ENCODE data around the gene GZMA.
A peak's percentile ranks its signal among the peaks of the same experiment; 100 is the strongest.
"Not testable (repeated sequence)": the region's sequence is repeated elsewhere in the genome, so short reads cannot be mapped to it uniquely, and the experiment has no call there.

GZMA gene

GRCh38 chr5:55096861-55097260 is 5.6 kb upstream of the GZMA start:
- H3K4me1 Mint-ChIP-seq, result peaks cover under 1 to 4% of the 10 kb centered on the region in 2 donors
- H3K27me3 Mint-ChIP-seq, result no peaks in the 10 kb centered on the region
- no peak overlapping the region for H3K4me3 Mint-ChIP-seq
- H3K27ac Mint-ChIP-seq, result no peak overlapping the region
- DNase-seq (no peak), ATAC-seq (replicated peaks) (no peak)
- H3K9me3 Mint-ChIP-seq, result peaks cover 0 to 8% of the 10 kb centered on the region in 2 donors
- H3K36me3 Mint-ChIP-seq, result no peaks in the 10 kb centered on the region

DNA sequence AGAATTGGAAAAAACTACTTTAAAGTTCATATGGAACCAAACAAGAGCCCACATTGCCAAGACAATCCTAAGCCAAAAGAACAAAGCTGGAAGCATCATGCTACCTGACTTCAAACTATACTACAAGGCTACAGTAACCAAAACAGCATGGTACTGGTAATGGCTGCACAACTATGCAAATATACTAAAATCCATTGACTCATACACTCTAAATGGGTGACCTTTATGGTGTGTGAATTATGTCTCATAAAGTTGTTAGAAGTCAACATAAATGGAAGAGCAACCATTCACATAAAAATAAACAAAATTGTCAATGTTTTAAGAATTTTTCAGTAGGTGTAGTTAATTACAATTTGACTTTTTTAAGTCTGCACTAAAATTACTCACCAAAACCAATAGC is 1.3 kb upstream of the GZMA start:
- H3K36me3 Mint-ChIP-seq, DNase-seq, H3K4me3 Mint-ChIP-seq, H3K9me3 Mint-ChIP-seq, H3K27ac Mint-ChIP-seq: not testable (repeated sequence)
- peaks cover 8 to 10% of the 10 kb centered on the region in 2 donors for H3K4me1 Mint-ChIP-seq
- ATAC-seq (replicated peaks), result peak in 1 of 2 donors; percentile 53
- peaks cover 0 to 12% of the 10 kb centered on the region in 2 donors for H3K27me3 Mint-ChIP-seq

- Mint-ChIP-seq H3K4me3 (no peak overlapping the region), H3K36me3 (no peaks in the 10 kb centered on the region), H3K4me1 (peaks cover 4 to 10% of the 10 kb centered on the region in 2 donors), H3K27me3 (peaks cover 0 to 12% of the 10 kb centered on the region in 2 donors), H3K27ac (no peak overlapping the region), H3K9me3 (peaks cover 0 to 8% of the 10 kb centered on the region in 2 donors)
- DNase-seq (no peak), ATAC-seq (replicated peaks) (peak; percentile 52 to 70)
These were observed 730 bp upstream of the GZMA start for GRCh38 chr5:55101556-55102276.

DNA sequence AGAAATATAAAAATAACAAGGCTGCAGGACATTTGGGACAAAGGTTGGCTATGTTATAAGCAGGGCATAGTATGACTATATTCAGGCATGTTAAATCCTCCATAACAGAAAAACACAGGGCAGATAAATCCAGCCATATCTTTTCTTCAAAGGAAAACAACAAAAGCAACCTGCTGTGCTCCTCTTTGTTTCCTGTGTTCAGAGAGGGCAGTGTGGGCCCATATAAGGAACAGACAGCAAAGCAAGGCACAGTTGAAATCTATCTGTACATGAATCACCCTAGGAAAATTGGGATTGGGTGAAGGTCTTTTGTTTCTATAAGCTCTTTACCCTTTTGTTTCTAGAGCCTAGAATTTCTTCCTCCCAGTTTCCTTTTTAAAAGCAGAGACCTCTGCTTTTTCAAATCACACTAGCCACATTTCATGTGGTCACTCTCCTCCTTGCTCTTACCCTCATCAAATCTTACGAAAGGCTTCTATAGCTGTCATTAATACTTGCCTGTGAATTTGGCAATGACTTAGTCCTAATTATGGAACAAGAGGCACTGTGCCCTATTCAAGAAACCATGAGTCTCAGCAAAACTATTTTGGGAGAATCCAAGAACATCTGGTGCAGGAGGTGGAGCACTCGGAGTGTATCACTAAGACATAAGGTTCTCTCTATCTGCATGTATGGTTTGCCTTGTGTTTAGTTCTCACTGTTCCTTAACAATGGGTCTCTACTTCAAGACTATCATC is 1.8 kb downstream of the GZMA start:
- no peak for DNase-seq
- Mint-ChIP-seq H3K36me3 (no peaks in the 10 kb centered on the region), H3K4me3 (no peak overlapping the region), H3K27ac (no peak overlapping the region), H3K9me3 (peaks cover 0 to 8% of the 10 kb centered on the region in 2 donors), H3K27me3 (peaks cover 0 to 12% of the 10 kb centered on the region in 2 donors), H3K4me1 (peaks cover 4 to 10% of the 10 kb centered on the region in 2 donors)
- ATAC-seq (replicated peaks), result no peak

- peaks cover 0 to 5% of the 10 kb centered on the region in 2 donors for H3K9me3 Mint-ChIP-seq
- ATAC-seq (replicated peaks) (no peak), DNase-seq (no peak)
- H3K27me3 Mint-ChIP-seq, result peaks cover 0 to 12% of the 10 kb centered on the region in 2 donors
- H3K4me1 Mint-ChIP-seq, result peaks cover 4 to 10% of the 10 kb centered on the region in 2 donors
- H3K4me3 Mint-ChIP-seq, result no peak overlapping the region
- H3K27ac Mint-ChIP-seq, result no peak overlapping the region
- H3K36me3 Mint-ChIP-seq, result no peaks in the 10 kb centered on the region
These were observed 2.7 kb downstream of the GZMA start for GRCh38 chr5:55104946-55105701.

GRCh38 chr5:55105976-55106375 is 3.5 kb downstream of the GZMA start:
- not testable (repeated sequence) for DNase-seq; H3K9me3 Mint-ChIP-seq; H3K4me3 Mint-ChIP-seq; H3K36me3 Mint-ChIP-seq; ATAC-seq (replicated peaks); H3K27ac Mint-ChIP-seq
- peaks cover 4 to 10% of the 10 kb centered on the region in 2 donors for H3K4me1 Mint-ChIP-seq
- H3K27me3 Mint-ChIP-seq, result peaks cover 0 to 12% of the 10 kb centered on the region in 2 donors

DNA sequence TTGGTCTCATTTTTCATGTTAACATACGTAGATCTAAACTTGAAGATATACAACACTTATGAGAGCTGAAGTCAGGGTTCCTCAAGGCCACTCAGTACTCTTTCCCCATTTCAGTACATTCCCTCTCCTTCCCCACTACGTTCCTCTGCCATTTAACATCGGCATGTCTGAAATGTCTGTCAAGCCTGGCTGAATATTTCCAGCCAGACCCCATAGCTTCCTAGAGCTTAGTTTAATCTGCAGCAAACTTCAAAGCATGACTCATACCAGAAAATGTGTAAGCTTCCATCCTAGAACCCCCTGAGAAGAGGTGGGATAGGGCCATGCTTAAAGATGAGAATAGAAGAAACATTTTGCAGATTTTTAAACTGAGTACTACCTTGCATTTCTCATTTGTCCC is 6.2 kb downstream of the GZMA start:
- peaks cover 0 to 14% of the 10 kb centered on the region in 2 donors for H3K27me3 Mint-ChIP-seq
- H3K4me3 Mint-ChIP-seq, result no peak overlapping the region
- DNase-seq (no peak), ATAC-seq (replicated peaks) (no peak)
- H3K27ac Mint-ChIP-seq, result no peak overlapping the region
- no peaks in the 10 kb centered on the region for H3K4me1 Mint-ChIP-seq
- H3K36me3 Mint-ChIP-seq, result no peaks in the 10 kb centered on the region
- H3K9me3 Mint-ChIP-seq, result no peaks in the 10 kb centered on the region

GRCh38 chr5:55110217-55110616 is 7.8 kb downstream of the GZMA start:
- DNase-seq (no peak), ATAC-seq (replicated peaks) (no peak)
- Mint-ChIP-seq H3K36me3 (no peaks in the 10 kb centered on the region), H3K4me3 (no peak overlapping the region), H3K9me3 (no peaks in the 10 kb centered on the region), H3K4me1 (no peaks in the 10 kb centered on the region), H3K27ac (no peak overlapping the region), H3K27me3 (peaks cover 0 to 4% of the 10 kb centered on the region in 2 donors)

DNA sequence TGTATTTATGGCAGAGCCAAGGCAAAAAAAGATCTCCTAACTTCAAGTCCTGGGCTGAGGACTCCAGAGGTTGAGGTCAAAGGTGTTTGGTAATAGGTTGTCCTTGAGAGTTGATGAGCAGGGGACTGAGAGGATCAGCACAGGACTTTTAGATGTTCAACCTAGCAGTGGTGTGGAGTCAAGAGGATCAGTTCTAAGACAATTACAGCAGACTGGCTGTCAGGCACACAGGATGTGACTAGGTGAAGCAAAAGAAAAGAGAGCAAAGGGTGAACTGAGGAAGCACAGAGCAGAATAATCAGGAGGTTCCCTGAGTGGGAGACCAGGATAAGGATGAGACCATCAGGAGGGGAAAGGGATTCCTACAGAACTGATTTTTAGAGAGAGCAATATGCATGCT is 10.9 kb downstream of the GZMA start:
- ATAC-seq (replicated peaks) (no peak), DNase-seq (no peak)
- no peaks in the 10 kb centered on the region for H3K9me3 Mint-ChIP-seq
- no peak overlapping the region for H3K27ac Mint-ChIP-seq
- no peaks in the 10 kb centered on the region for H3K36me3 Mint-ChIP-seq
- no peaks in the 10 kb centered on the region for H3K4me1 Mint-ChIP-seq
- no peak overlapping the region for H3K4me3 Mint-ChIP-seq
- peaks cover 0 to 4% of the 10 kb centered on the region in 2 donors for H3K27me3 Mint-ChIP-seq

DNA sequence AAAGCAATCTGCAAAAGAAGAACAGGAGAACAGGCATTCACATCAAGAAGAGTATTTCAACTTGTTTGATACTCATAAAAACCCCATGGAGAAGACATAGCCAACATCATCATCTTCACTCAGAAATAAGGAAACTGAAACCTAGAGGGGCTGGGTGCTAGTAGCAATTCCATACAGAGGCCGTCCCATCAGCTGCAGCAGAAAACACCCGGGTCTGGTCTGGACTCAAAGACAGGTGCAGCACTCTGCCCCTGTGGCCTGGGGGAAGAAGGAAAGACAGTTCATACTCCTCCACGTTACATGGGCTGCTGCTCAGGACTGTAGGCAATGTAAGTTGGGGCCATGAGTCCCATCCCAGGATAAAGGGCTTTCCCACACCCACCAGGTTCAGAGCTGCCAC is 11.6 kb downstream of the GZMA start:
- no peaks in the 10 kb centered on the region for H3K4me1 Mint-ChIP-seq
- DNase-seq (no peak), ATAC-seq (replicated peaks) (no peak)
- H3K4me3 Mint-ChIP-seq, result no peak overlapping the region
- no peaks in the 10 kb centered on the region for H3K9me3 Mint-ChIP-seq
- no peaks in the 10 kb centered on the region for H3K36me3 Mint-ChIP-seq
- H3K27ac Mint-ChIP-seq, result no peak overlapping the region
- peaks cover 0 to 4% of the 10 kb centered on the region in 2 donors for H3K27me3 Mint-ChIP-seq

GRCh38 chr5:55123365-55123764 is 20.9 kb downstream of the GZMA start:
- H3K9me3 Mint-ChIP-seq, result no peaks in the 10 kb centered on the region
- ATAC-seq (replicated peaks) (no peak), DNase-seq (no peak)
- H3K27ac Mint-ChIP-seq, result no peak overlapping the region
- H3K27me3 Mint-ChIP-seq, result peaks cover 0 to 14% of the 10 kb centered on the region in 2 donors
- no peaks in the 10 kb centered on the region for H3K36me3 Mint-ChIP-seq
- no peaks in the 10 kb centered on the region for H3K4me1 Mint-ChIP-seq
- H3K4me3 Mint-ChIP-seq, result no peak overlapping the region

GRCh38 chr5:55134053-55134722 is 31.7 kb downstream of the GZMA start:
- Mint-ChIP-seq H3K4me1 (peaks cover 0 to 2% of the 10 kb centered on the region in 2 donors), H3K27ac (no peak overlapping the region), H3K9me3 (peaks cover 8 to 10% of the 10 kb centered on the region in 2 donors), H3K36me3 (peaks cover 0 to 4% of the 10 kb centered on the region in 2 donors), H3K4me3 (no peak overlapping the region), H3K27me3 (no peaks in the 10 kb centered on the region)
- ATAC-seq (replicated peaks), result no peak
- no peak for DNase-seq

DNA sequence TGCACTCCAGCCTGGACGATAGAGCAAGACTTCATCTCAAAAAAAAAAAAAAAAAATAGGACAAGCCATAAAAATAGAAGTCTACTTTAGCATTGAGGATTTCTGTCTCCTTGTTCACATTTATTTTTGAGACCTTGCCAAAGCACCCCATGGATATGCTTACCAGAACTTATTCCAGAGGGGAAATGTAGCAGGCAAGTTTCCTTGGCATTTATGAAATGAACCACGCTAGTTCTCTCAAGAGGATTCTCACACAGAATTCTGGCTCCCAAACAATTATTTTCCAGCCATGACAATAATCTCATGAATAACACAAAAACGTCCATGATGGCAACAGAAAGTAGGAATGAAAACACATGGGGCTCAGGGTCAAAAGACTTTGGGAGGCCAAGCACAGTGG is 34.1 kb downstream of the GZMA start:
- ATAC-seq (replicated peaks) (no peak), DNase-seq (no peak)
- peaks cover 0 to 2% of the 10 kb centered on the region in 2 donors for H3K4me1 Mint-ChIP-seq
- H3K36me3 Mint-ChIP-seq, result no peaks in the 10 kb centered on the region
- peaks cover 0 to under 1% of the 10 kb centered on the region in 2 donors for H3K9me3 Mint-ChIP-seq
- no peak overlapping the region for H3K27ac Mint-ChIP-seq
- H3K27me3 Mint-ChIP-seq, result peaks cover 0 to 5% of the 10 kb centered on the region in 2 donors
- H3K4me3 Mint-ChIP-seq, result no peak overlapping the region

All from stimulated activated naive B cell treated with anti-CD40 and anti-IgM and Interleukin-4, amounts not matched to agents 10 μg/mL and 1 μg/mL and 100 μg/mL, for 72 hours (primary cell).